HG02885 (cell line): ENCODE data around the gene PDGFB.
"Not testable (repeated sequence)": the region's sequence is repeated elsewhere in the genome, so short reads cannot be mapped to it uniquely, and the experiment has no call there.

Experiments
- ATAC-seq: cut with Tn5 transposase; IDR thresholded peaks from one replicate; pipeline ENCODE4 v1.9.1; 2021; ENCODE audit warnings: mild to moderate bottlenecking; ENCODE audit not compliant: unreplicated experiment, poor library complexity

The PDGFB gene

DNA sequence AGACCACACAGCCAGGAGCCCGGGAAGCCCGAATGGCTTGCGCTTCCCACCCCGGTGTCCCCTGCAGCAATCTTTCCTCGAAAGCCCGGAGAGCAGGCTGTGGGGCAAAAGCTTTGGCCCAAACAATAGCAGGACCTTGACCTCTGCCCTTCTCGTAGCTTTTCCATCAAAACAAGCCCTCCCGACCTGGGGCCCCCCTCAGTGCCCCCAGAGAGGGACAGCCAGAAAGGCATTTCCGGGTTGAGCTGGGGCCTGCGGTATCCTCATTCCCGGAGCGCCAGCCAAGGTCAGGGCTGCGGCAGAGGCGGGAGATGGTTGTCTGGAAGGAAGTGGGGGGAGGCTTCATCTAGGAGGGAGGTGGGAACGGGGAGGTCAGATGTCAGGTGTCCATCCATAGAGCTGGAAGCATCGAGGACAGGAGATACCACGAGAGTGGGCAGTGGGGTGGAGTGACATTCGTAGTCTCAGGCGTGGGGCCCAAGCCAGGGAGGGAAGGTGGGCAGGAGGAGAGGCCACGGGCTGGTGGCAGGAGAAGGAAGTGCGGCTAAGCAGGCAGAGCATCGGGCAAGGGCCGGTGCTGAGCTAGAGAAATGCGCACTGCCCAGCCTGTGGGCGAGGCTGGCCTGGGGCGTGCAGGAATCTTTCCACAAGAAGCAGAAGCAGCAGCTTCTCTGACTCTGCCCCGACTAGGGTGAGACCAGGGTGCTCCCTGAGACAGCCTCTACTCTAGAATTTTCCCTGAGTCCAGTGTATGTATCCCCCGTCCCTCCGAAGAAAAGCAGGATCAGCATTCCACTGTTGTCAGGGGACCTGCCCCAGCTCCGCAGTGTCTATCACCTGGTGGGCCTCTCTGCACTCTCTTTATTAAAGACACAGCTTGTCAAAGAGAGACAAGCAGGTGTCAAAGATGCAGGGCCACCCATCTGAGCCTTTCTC is 14.3 kb downstream of the PDGFB start:
- no peak for ATAC-seq

GRCh38 chr22:39229688-39230260 is 15.0 kb downstream of the PDGFB start:
- ATAC-seq, result no peak

- ATAC-seq, result no peak
These were observed 15.7 kb downstream of the PDGFB start for GRCh38 chr22:39229075-39229474.

DNA sequence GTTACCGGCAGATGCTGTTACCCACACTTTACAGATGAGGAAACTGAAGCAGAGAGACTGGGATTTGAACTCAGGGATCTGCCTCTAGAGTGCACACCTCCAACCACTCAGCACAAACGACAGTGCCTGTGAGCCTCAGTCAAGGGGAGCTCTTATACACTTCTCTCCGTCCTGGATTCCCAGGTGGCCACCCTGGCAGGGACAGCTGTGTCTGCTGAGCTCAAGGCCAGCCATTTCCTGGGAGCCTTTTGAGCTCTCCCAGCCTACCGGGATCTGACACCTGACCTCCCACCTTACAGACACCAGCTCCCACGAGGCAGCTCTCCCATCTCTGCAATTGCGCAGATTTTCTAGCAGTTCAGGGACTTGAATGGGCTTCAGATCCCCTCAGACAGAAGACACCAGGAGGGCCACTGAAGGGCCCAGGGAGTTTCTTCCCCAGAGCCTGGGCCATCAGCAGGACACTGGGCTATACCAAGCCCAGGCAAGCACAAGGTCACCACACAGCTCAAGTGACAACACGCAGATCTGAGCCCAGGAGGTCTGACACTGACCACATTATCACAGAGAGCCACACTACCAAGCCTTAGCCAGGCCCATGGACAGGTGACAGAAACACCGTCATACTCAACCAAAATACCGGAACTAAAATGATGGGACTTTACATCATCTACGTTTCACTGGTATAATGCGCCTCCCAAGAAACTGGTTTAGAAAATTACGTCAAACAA is 17.1 kb downstream of the PDGFB start:
- no peak for ATAC-seq

DNA sequence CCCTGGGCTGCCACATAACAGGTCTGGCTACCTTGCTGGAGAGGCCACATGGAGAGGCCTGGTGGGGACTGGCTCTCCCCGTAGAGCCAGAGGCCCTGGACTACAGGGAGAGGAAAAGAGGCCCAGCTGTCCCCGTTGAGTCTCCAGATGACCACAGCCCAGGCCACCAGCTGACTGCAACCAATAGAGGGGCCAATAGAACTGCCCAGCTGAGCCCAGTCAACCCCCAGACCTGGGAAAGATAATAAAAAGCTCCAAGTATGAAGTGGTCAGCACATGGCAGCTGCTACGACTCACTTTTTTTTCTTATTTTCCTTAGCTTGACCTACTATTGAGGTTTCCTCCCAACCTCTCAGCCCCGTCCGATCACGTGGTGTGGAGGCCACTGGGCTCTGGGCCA is 18.4 kb downstream of the PDGFB start:
- ATAC-seq, result no peak

GRCh38 chr22:39225591-39225990 is 19.2 kb downstream of the PDGFB start:
- ATAC-seq, result no peak

DNA sequence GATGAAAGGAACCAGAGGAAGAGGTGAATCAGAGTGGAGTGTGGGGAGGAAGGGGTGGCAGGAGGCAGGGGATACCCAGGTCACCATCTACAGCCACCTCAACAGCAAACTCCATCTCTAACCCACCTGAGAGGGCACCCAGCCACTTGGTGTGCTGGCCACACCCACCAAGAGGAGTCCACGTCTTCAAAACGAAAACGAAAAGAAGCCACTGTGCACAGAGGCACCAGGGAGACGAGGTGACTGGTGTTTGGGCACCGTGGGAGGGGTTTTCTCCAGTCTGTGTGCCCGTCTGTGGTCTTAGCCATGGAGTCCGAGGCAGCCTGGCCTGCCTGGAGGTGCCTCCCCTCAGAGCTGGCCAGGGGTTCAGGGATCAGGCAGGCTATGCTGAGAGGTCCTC is 20.2 kb downstream of the PDGFB start:
- ATAC-seq, result no peak

GRCh38 chr22:39223091-39223710 is 21.6 kb downstream of the PDGFB start:
- ATAC-seq, result no peak

- no peak for ATAC-seq
These were observed 22.6 kb downstream of the PDGFB start for GRCh38 chr22:39221999-39222686.

DNA sequence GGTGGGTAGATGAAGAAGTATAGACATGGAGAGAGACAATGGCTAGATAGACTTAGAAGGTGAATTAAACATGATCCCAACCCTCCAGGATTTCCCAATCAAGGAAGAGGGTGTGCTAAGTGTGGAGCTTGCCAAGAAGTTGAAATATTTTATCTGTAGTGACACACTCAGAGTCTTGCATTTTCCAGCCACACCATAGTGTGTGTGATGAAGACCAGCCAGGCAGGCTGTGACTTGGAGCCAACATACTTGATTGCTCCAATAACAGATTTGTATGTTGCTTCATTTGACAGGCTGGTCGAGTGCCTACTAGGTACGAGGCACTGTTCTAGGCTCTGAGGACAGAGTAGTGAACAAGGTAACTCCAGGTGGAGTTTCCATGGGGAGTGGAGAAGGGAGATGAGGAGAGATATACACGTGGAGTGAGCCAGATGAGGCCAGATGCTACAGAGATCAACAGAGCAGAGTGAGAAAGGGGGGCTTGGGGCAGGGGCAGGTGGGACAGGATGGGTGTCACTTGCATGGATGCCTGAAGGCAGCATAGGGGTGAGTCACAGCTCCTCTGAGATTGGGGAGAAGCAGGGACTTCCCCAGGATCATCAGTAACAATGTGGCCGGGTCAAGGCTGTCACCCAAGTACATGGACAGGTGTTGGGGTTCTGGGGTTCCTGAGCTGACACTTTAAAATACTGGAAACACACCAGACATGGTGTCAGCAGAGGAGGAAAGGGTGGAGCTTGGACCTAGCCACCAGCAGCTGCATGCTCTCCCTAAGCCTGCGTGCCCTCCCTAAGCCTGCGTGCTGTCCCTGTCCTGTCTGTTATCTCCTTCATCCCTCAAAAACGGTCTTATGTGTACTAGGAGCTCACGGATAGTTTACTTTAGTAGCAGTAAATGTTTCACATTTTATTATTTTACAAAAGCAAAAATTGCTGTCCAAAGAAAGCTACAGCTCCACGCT is 23.6 kb downstream of the PDGFB start:
- no peak for ATAC-seq

DNA sequence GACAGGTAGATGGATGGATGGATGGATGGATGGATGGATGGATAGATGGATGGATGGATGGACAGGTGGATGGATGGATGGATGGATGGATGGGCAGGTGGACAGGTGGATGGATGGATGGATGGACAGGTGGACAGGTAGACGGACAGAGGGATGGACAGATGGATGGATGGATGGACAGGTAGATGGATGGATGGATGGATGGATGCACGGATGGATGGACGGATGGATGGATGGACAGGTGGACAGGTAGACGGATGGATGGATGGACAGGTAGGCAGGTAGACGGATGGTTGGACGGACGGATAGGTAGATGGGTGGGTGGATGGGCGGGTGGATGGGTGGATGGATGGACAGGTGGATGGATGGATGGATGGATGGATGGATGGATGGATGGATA is 24.3 kb downstream of the PDGFB start:
- ATAC-seq, result no peak

GRCh38 chr22:39219071-39220039 is 25.4 kb downstream of the PDGFB start:
- no peak for ATAC-seq

GRCh38 chr22:39218432-39218831 is 26.4 kb downstream of the PDGFB start:
- not testable (repeated sequence) for ATAC-seq

- ATAC-seq, result no peak
These were observed 28.7 kb downstream of the PDGFB start for GRCh38 chr22:39216143-39216490.

GRCh38 chr22:39215426-39216142 is 29.2 kb downstream of the PDGFB start:
- ATAC-seq, result no peak

DNA sequence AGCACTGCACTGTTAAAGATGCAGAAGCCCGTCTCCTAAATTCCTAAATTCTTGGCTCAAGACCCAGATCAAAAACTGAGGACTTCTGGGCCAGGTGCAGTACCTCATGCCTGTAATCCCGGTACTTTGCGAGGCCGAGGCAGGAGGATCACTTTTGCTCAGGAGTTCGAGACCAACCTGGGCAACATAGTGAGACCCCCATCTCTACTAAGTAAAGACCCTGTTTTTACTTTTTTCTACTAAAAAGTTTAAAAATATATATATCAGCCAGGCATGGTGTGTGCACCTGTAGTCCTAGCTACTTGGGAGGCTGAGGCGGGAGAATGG is 29.7 kb downstream of the PDGFB start:
- ATAC-seq, result no peak

DNA sequence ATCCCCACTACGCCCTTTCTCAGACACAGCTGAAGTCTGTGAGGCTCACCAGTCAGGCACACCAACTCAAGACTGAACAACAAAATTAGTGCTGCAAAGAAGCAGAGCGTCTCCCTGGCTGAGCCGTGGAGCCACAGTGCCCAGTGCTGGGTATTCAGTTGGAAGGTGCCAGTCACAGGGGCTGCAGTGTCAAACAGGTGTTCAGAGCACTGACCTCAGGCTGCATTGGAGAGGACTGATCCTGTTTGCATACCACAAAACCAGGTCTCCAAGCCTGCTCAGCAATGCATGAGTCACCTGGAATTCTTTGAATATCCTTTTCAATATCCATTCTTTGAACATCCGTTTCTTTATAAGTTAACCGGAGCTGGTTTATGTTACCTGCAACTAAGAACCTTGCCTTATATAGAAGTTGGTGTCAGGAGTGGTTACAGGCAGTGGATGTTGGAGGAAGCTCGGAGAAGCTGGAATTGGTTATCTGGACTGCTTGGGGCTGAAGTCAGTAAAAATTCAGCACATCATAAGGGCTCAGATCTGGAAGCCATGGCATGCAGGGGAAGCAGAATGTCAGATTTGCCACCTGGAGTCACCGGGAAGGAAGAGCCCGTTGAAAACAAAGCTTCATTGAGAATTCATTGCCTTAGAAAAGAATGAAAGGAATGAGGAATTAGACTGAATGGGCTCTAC is 30.3 kb downstream of the PDGFB start:
- ATAC-seq, result no peak
